Activated naive CD4-positive, alpha-beta T cell treated with anti-CD3 and anti-CD28 coated beads, Interleukin-2, amount 10 ng/mL, durations not matched to agents 7 days and 5 days (primary cell): ENCODE measurements around the gene SBDS.

Experiments used
- CTCF ChIA-PET: fragments of 350-600 bp; sonication (Branson Sonifier 250); formaldehyde crosslinking; loops from one replicate; lab custom pipeline; 2021; ENCODE audit warnings: antibody characterized with exemption; lab: Charles Lee
- DNase-seq: peaks from one replicate; pipeline ENCODE4 v3.0.0-alpha.2; 2020
- H3K27ac Mint-ChIP-seq: one replicate; pipeline ENCODE4 v1.8.0; 2021; ENCODE audit warnings: mild to moderate bottlenecking, moderate library complexity, mixed read lengths
- H3K27me3 Mint-ChIP-seq: one replicate; pipeline ENCODE4 v1.8.0; 2021; ENCODE audit warnings: mild to moderate bottlenecking, mixed read lengths
- H3K36me3 Mint-ChIP-seq: one replicate; pipeline ENCODE4 v1.8.0; 2021; ENCODE audit warnings: mixed read lengths
- H3K4me1 Mint-ChIP-seq: one replicate; pipeline ENCODE4 v1.8.0; 2021; ENCODE audit warnings: mixed read lengths
- H3K4me3 Mint-ChIP-seq: one replicate; pipeline ENCODE4 v1.8.0; 2021; ENCODE audit warnings: mild to moderate bottlenecking, moderate library complexity, mixed read lengths
- H3K9me3 Mint-ChIP-seq: one replicate; pipeline ENCODE4 v1.8.0; 2021; ENCODE audit warnings: mixed read lengths

The SBDS gene

DNA sequence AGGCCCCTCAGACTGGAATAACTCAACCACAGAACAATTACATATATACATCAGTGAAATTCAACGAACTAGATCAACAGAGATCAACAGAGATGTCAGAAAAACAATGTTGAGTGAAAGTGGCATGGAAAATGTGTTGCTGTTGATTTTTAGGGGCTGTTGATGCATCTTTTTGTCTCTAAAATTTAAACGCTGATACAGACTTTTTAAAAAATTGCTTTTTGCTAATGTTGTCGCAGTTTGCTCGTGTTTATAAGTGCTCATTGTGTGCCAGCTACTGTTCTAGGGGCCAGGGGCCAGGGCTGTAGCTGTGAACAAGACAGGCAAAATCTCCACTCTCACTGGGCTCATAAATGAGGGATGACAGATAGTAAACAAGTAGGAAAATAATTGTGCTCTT is 56.1 kb downstream of the SBDS start:
- H3K4me3 Mint-ChIP-seq = no peak overlapping the region
- no peak overlapping the region for H3K27ac Mint-ChIP-seq
- no peaks in the 10 kb centered on the region for H3K9me3 Mint-ChIP-seq
- H3K4me1 Mint-ChIP-seq = peaks cover 20% of the 10 kb centered on the region
- H3K36me3 Mint-ChIP-seq = peaks cover 35% of the 10 kb centered on the region
- H3K27me3 Mint-ChIP-seq = no peaks in the 10 kb centered on the region
- CTCF ChIA-PET = no interaction called here
- DNase-seq = no peak

DNA sequence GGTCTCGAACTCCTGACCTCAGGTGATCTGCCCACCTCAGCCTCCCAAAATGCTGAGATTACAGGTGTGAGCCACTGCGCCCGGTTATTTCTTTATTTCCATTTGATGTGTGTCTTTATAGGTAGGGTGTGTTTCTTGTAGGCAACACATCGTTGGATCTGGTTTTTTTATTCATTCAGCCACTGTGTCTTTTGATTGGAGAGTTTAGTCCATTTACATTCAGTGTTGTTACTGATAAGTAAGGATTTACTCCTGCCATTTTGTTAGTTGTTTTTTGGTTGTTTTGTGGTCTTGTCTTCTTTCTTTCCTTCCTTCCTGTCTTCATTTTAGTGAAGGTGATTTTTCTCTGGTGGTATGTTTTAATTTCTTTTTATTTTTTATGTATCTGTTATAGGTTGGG is 57.4 kb downstream of the SBDS start:
- H3K4me3 Mint-ChIP-seq = no peak overlapping the region
- peaks cover 35% of the 10 kb centered on the region for H3K36me3 Mint-ChIP-seq

More for the DNA sequence above, 57.4 kb downstream of the SBDS start:
- no peak overlapping the region for H3K27ac Mint-ChIP-seq
- CTCF ChIA-PET = no interaction called here
- no peaks in the 10 kb centered on the region for H3K9me3 Mint-ChIP-seq
- DNase-seq = no peak
- H3K27me3 Mint-ChIP-seq = no peaks in the 10 kb centered on the region
- H3K4me1 Mint-ChIP-seq = peaks cover 23% of the 10 kb centered on the region
